A549 (cell line): Measurements from ENCODE around the gene PLCD1. TPM values are rescaled to one million over a fixed set of nuclear protein-coding genes. Genes with fewer than 3 reads are reported as not detected.

Experiments
- ATAC-seq, 2 experiments: fragments of 200-7000 bp in 1 of 2; fragments of >200 bp in 1 of 2; cut with Nextera tagmentation in 1 of 2; cut with Tn5 transposase in 1 of 2; 3 replicates each; pipeline versions ENCODE4 v1.8.0 to v1.9.1; 2018 to 2020; ENCODE audit warnings: mild to moderate bottlenecking in 1 of 2, moderate library complexity in 1 of 2
- CTCF ChIA-PET: fragments of 300-600 bp; sonication (Branson Sonifier 250); formaldehyde crosslinking; extraction: SDS; loops from one replicate; lab custom pipeline; 2021; ENCODE audit warnings: antibody characterized with exemption, inconsistent platforms; lab: Yijun Ruan, JAX
- POLR2A ChIA-PET: fragments of 350-600 bp; formaldehyde crosslinking; extraction: SDS; loops from one replicate; lab custom pipeline; 2021; ENCODE audit warnings: antibody characterized with exemption, inconsistent platforms; lab: Yijun Ruan, JAX
- DNase-seq, 2 experiments: peaks; one replicate each; pipeline versions ENCODE4 v3.0.0 to v3.0.0-alpha.2; 2011 to 2016; ENCODE audit warnings: low read depth in 1 of 2, low spot score in 1 of 2
- FAIRE-seq: peaks from 2 replicates; lab custom pipeline; 2011; peaks lifted over from hg19 to GRCh38; lab: Jason Lieb, UNC
- H3K27ac ChIP-seq, 2 experiments: fragments of >200 bp; sonication (Bioruptor Twin); formaldehyde crosslinking; 3 replicates each; pipeline ENCODE4 v1.5.1; 2016 to 2017
- H3K4me1 ChIP-seq: fragments of >200 bp; sonication (Bioruptor Twin); formaldehyde crosslinking; 3 replicates; pipeline ENCODE4 v1.6.1; 2016
- H3K4me2 ChIP-seq: fragments of >200 bp; sonication (Bioruptor Twin); formaldehyde crosslinking; 3 replicates; pipeline ENCODE4 v1.6.1; 2016
- H3K4me3 ChIP-seq: fragments of >200 bp; sonication (Bioruptor Twin); formaldehyde crosslinking; 3 replicates; pipeline ENCODE4 v1.5.1; 2016
- H3K9me3 ChIP-seq: fragments of >200 bp; sonication (Bioruptor Twin); formaldehyde crosslinking; 3 replicates; pipeline ENCODE4 v1.6.1; 2016
- CBX2 ChIP-seq: fragments of 200-600 bp; sonication (generic); IDR thresholded peaks from 2 replicates; pipeline ENCODE4 v1.6.1; 2016; ENCODE audit warnings: low read depth, mild to moderate bottlenecking, borderline replicate concordance
- CHD4 ChIP-seq: fragments of 200-600 bp; sonication (generic); IDR thresholded peaks from 2 replicates; pipeline ENCODE4 v1.6.1; 2016; ENCODE audit warnings: antibody characterized with exemption, mild to moderate bottlenecking, borderline replicate concordance
- JUNB ChIP-seq: fragments of >200 bp; sonication (Bioruptor Twin); formaldehyde crosslinking; IDR thresholded peaks from 2 replicates; pipeline ENCODE4 v1.6.1; 2016
- NFE2L2 ChIP-seq: fragments of 150-350 bp; conservative IDR thresholded peaks from 2 replicates; pipeline ENCODE4 v1.6.1; 2014; ENCODE audit warnings: low read length
- PHF8 ChIP-seq: fragments of 200-600 bp; sonication (generic); IDR thresholded peaks from 2 replicates; pipeline ENCODE4 v1.6.1; 2016; ENCODE audit warnings: low read depth, mild to moderate bottlenecking, antibody characterized with exemption, moderate library complexity, borderline replicate concordance
- POLR2A ChIP-seq: IDR thresholded peaks from 2 replicates; pipeline ENCODE4 v1.6.1; 2012; ENCODE audit warnings: mild to moderate bottlenecking, low read length
- RAD21 ChIP-seq, 2 experiments: fragments of >200 bp in 1 of 2; sonication (Bioruptor Twin) in 1 of 2; formaldehyde crosslinking in 1 of 2; IDR thresholded peaks in 1 of 2; conservative IDR thresholded peaks in 1 of 2; 2 replicates in 1 of 2; 3 replicates in 1 of 2; pipeline ENCODE4 v1.6.1; 2012 to 2018; ENCODE audit warnings: inconsistent platforms in 1 of 2
- RARB ChIP-seq: fragments of 250-450 bp; sonication (Bioruptor Pico); IDR thresholded peaks from 2 replicates; pipeline ENCODE4 v1.8.0; 2021; ENCODE audit warnings: mild to moderate bottlenecking, moderate library complexity
- WGBS: methylation state at CpG from one replicate; pipeline ENCODE4 v1.1.6; 2017; ENCODE audit errors: missing lambda C conversion rate; 5-methylcytosine and 5-hydroxymethylcytosine counted together
- polyA plus RNA-seq, 4 experiments: library from polyadenylated mRNA; depleted of rRNA in 3 of 4; stranded (reverse); fragments of >200 nt; fragmentation: RNase III in 1 of 4; extraction: RNeasy Plus Mini Kit Qiagen cat#74134 plus additional on column Dnase treatment in 1 of 4; gene quantifications; 2 replicates in 3 of 4; 3 replicates in 1 of 4; pipeline ENCODE4 v1.2.3, GENCODE V29; 2011 to 2017
- TF ChIP-seq, protein P1 (sequence below): fragments of 450-650 bp; IDR thresholded peaks from 2 replicates; pipeline ENCODE4 v1.6.1; 2014; ENCODE audit warnings: antibody characterized with exemption
- TF ChIP-seq, protein P2 (sequence below): fragments of 250-450 bp; sonication (Bioruptor Pico); IDR thresholded peaks from 2 replicates; pipeline ENCODE4 v1.5.0; 2021; ENCODE audit warnings: mild to moderate bottlenecking, moderate library complexity, borderline replicate concordance

The PLCD1 gene
- polyA plus RNA-seq, 2 of the 4 experiments (the other 2 are of a cell fraction) = 3.9 to 4.8 TPM

DNA sequence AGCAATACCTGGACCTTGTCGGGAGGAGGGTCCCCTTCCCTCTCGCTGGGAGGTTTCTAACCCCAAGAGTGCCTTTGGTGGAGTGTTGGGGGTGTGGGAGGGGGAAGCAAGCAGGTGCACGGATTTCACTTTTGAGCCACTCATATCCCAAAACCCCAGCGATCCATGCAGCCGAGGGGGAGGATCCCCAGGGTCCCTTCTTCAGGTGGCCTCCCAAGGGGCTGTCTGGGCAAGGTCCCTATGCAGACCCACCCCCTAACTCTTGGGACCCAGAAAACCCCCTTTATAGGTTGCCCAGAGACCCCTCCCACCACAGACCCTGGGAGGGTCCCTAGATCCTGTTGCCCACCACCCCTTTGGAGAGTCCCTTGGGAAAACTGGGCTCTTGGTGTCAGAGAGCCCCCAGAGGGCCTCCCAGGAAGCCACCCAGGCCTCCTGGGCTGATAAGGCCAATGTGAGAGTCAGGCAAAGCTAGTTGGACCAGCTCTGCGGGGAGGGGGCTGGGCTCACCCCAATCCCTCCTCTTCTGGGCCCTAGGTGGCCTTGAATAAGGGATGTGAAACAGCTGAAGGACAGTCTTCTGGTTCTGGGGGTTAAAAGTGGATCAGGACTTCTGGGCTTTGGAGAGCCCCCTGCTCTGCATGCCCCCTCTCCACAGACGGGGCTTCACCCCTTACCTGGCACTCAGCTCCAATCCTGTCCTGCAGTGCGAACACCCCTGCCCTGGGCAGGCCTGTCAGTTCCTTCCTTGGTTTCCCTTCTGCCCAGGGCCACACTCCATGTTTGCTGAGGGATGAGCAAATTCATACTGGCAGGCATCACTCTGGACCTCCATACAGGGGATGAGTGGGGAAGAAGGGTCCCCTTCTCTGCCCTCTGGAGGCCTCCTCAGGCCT lies 932 bp upstream of the PLCD1 start:
- Histone ChIP-seq H3K4me1 (peaks cover 32% of the 10 kb centered on the region), H3K4me2 (peak overlapping the region; percentile 80), H3K4me3 (peak overlapping the region; percentile 43), H3K27ac (peak overlapping the region; percentile 68 to 88), H3K9me3 (no peaks in the 10 kb centered on the region)
- FAIRE-seq (no peak), ATAC-seq (peak; percentile 28 to 30; a peak in 5 of 6 replicates), DNase-seq (no peak)
- no peak for TF ChIP-seq JUNB
- TF ChIP-seq POLR2A = 0 out of 2 replicates have a peak, but pooled peaks have one; percentile 4
- 76% methylated on average over 7 of the region's 8 CpGs for WGBS
- CTCF ChIA-PET = interaction anchor here (1.0 kb wide), 1 partner anchor 268 kb away, joined by 4 read pairs; no protein-coding TSS in a partner anchor
- POLR2A ChIA-PET = interaction anchor here (1.0 kb wide), 1 partner anchor 107 kb away, joined by 5 read pairs; the partner anchor contains the start of gene ACAA1

- no peak for ATAC-seq
- Histone ChIP-seq H3K27ac (peak overlapping the region; percentile 57 to 88; a peak in 5 of 6 replicates), H3K4me3 (peak overlapping the region; percentile 43), H3K4me1 (peaks cover 33% of the 10 kb centered on the region), H3K4me2 (peak overlapping the region; percentile 80), H3K9me3 (no peaks in the 10 kb centered on the region)
- TF ChIP-seq RAD21 (conservative IDR thresholded peaks at IDR 0.05 in 1 of 2, IDR thresholded peaks at IDR 0.05 in 1 of 2) (no peak), PHF8 (no peak), CBX2 (no peak), CHD4 (no peak), RARB (CRISPR knock-in tag) (no peak)
- TF ChIP-seq, protein P1, sequence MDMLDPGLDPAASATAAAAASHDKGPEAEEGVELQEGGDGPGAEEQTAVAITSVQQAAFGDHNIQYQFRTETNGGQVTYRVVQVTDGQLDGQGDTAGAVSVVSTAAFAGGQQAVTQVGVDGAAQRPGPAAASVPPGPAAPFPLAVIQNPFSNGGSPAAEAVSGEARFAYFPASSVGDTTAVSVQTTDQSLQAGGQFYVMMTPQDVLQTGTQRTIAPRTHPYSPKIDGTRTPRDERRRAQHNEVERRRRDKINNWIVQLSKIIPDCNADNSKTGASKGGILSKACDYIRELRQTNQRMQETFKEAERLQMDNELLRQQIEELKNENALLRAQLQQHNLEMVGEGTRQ = no peak
- TF ChIP-seq, protein P2, sequence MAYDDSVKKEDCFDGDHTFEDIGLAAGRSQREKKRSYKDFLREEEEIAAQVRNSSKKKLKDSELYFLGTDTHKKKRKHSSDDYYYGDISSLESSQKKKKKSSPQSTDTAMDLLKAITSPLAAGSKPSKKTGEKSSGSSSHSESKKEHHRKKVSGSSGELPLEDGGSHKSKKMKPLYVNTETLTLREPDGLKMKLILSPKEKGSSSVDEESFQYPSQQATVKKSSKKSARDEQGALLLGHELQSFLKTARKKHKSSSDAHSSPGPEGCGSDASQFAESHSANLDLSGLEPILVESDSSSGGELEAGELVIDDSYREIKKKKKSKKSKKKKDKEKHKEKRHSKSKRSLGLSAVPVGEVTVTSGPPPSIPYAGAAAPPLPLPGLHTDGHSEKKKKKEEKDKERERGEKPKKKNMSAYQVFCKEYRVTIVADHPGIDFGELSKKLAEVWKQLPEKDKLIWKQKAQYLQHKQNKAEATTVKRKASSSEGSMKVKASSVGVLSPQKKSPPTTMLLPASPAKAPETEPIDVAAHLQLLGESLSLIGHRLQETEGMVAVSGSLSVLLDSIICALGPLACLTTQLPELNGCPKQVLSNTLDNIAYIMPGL (CRISPR knock-in tag) = no peak
- WGBS = 87% methylated on average over 37 of the region's 45 CpGs
- CTCF ChIA-PET = interaction anchor here (1.2 kb wide), 1 partner anchor 12 kb away, joined by 3 read pairs; no protein-coding TSS in a partner anchor
- no peak for FAIRE-seq
- DNase-seq = no peak
- POLR2A ChIA-PET = interaction anchor here (1.0 kb wide), 1 partner anchor 108 kb away, joined by 5 read pairs; the partner anchor contains the start of gene ACAA1
Observed at GRCh38 chr3:38028621-38029361, 651 bp downstream of the PLCD1 start.

DNA sequence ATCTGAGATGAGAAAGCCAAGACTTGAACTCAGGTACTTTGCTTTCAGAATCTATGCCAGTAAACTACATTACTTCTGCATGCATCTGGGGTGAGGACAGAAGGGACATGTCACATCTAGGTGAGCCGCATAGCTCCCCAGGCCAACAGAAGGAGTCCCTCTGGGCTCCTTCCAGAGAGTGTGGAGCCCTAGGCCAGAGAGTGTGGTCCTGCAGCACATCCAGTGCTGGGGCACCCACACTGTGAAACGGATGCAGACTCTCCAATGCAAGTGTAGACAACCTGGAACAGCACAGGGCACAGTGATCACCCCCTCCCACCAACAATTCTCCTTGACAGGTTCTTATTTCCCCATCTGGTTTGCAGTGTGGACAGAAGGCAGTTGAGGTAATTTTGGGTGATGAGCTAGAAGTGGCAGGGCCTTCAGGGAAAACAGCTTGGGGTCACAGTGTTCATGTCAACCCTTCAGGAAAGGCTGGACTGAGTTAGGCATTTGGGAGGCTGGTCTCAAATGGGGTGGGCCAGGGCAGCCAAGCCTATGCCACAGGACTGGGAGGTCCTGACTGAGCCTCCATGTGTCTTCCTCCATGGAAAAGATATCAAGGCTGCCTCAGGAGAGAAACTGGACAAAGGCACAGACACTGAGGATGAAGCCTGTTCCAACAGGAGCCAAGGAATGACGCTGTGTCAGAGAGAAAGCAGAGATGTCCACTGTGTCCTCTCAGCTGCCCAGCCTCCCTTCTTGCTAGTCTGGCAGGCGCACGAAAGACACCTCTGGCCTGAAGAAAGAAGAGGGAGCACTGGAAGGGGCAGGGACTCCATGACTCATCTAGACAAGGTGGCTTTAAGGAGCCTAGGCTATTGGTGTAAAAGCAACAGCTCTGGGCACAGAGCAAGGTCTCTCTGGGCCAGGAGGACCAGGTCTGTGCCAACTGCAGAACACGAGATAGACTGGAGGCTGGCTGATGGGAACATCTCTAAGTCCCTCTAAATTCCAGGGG lies 1.7 kb downstream of the PLCD1 start:
- no peak overlapping the region for H3K27ac ChIP-seq
- POLR2A ChIA-PET = no interaction called here
- peaks cover 33% of the 10 kb centered on the region for H3K4me1 ChIP-seq
- WGBS = 80% methylated on average over 6 of the region's 6 CpGs
- H3K9me3 ChIP-seq = no peaks in the 10 kb centered on the region
- CTCF ChIA-PET = interaction anchor here (0.9 kb wide), 1 partner anchor 31 kb away, joined by 3 read pairs; no protein-coding TSS in a partner anchor
- DNase-seq (no peak), ATAC-seq (no peak)
- TF ChIP-seq NFE2L2 = no peak
- TF ChIP-seq CHD4 = no peak
- TF ChIP-seq, all 56 proteins: peak for 0
- no peak overlapping the region for H3K4me2 ChIP-seq
- no peak overlapping the region for H3K4me3 ChIP-seq
- no peak for FAIRE-seq
